Keratinocyte (primary cell): ENCODE measurements around the gene SCAMP4.

Source experiments
- EZH2 ChIP-seq: IDR thresholded peaks from one replicate; pipeline ENCODE4 v1.6.1; 2012; ENCODE audit warnings: inconsistent platforms, mild to moderate bottlenecking, low read length, moderate library complexity
- TF ChIP-seq, protein P1 (sequence below), 3 experiments: IDR thresholded peaks in 1 of 3; conservative IDR thresholded peaks in 1 of 3; optimal IDR thresholded peaks in 1 of 3; 2 replicates in 2 of 3; 3 replicates in 1 of 3; pipeline versions ENCODE3 to v1.5.1; 2011; ENCODE audit warnings: low read length in 3 of 3, mild to moderate bottlenecking in 3 of 3, moderate library complexity in 2 of 3, control low read depth in 1 of 3, inconsistent platforms in 1 of 3; ENCODE audit not compliant: insufficient read depth in 2 of 3; ENCODE audit errors: extremely low read depth in 1 of 3

GRCh38 chr19:1865172-1866010 is 39.8 kb upstream of the SCAMP4 start:
- TF ChIP-seq EZH2 = no peak
- TF ChIP-seq, protein P1, sequence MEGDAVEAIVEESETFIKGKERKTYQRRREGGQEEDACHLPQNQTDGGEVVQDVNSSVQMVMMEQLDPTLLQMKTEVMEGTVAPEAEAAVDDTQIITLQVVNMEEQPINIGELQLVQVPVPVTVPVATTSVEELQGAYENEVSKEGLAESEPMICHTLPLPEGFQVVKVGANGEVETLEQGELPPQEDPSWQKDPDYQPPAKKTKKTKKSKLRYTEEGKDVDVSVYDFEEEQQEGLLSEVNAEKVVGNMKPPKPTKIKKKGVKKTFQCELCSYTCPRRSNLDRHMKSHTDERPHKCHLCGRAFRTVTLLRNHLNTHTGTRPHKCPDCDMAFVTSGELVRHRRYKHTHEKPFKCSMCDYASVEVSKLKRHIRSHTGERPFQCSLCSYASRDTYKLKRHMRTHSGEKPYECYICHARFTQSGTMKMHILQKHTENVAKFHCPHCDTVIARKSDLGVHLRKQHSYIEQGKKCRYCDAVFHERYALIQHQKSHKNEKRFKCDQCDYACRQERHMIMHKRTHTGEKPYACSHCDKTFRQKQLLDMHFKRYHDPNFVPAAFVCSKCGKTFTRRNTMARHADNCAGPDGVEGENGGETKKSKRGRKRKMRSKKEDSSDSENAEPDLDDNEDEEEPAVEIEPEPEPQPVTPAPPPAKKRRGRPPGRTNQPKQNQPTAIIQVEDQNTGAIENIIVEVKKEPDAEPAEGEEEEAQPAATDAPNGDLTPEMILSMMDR (optimal IDR thresholded peaks at IDR 0.05 in 1 of 3, IDR thresholded peaks at IDR 0.05 in 1 of 3, conservative IDR thresholded peaks at IDR 0.05 in 1 of 3; ENCODE audit: extremely low read depth in 1 of 3, insufficient read depth in 2 of 3, low read length in 3 of 3) = no peak
